Esophagus muscularis mucosa (tissue), 4 donors: ENCODE results near the gene PCNX2. TPM values are rescaled to one million over a fixed set of nuclear protein-coding genes. Genes with fewer than 3 reads are reported as not detected.

ENCODE experiments used
- DNase-seq: peaks from one replicate; pipeline ENCODE4 v3.0.0-alpha.2; 2017; ENCODE audit errors: extremely low spot score
- H3K27ac ChIP-seq, 4 donors: fragments of 200-600 bp; sonication (generic); replicated peaks in 1 of 4; 1 replicate in 3 of 4; 2 replicates in 1 of 4; pipeline ENCODE4 v1.5.1; 2016 to 2019; ENCODE audit warnings: mild to moderate bottlenecking in 1 of 4
- H3K27me3 ChIP-seq, 4 donors: fragments of 200-600 bp; sonication (generic); one replicate each; pipeline versions ENCODE4 v1.5.1 to v1.6.0; 2016 to 2019
- H3K36me3 ChIP-seq, 4 donors: fragments of 200-600 bp; sonication (generic); one replicate each; pipeline ENCODE4 v1.5.1; 2016 to 2019
- H3K4me1 ChIP-seq, 4 donors: fragments of 200-600 bp; sonication (generic); one replicate each; pipeline ENCODE4 v1.5.1; 2016 to 2019
- H3K4me3 ChIP-seq, 4 donors: fragments of 200-600 bp; sonication (generic); 1 replicate in 2 of 4; 2 replicates in 2 of 4; pipeline ENCODE4 v1.5.1; 2016 to 2019; ENCODE audit warnings: mild to moderate bottlenecking in 4 of 4, moderate library complexity in 1 of 4
- H3K9me3 ChIP-seq, 4 donors: fragments of 200-600 bp; sonication (generic); 1 replicate in 3 of 4; 2 replicates in 1 of 4; pipeline ENCODE4 v1.5.1; 2016 to 2019
- EP300 ChIP-seq: sonication (generic); formaldehyde crosslinking; IDR thresholded peaks from one replicate; pipeline ENCODE4 v1.6.1; 2017; ENCODE audit warnings: antibody characterized with exemption
- POLR2A ChIP-seq: fragments of 450-650 bp; IDR thresholded peaks from one replicate; pipeline ENCODE4 v1.6.1; 2017; ENCODE audit warnings: antibody characterized with exemption, moderate library complexity, mild to moderate bottlenecking, low read depth
- POLR2AphosphoS5 ChIP-seq, 2 donors: sonication (generic); formaldehyde crosslinking; IDR thresholded peaks; one replicate each; pipeline ENCODE4 v1.6.1; 2017; ENCODE audit warnings: antibody characterized with exemption in 2 of 2
- whole genome bisulfite sequencing: methylation state at CpG from one replicate; pipeline ENCODE4 v1.1.5; 2018; 5-methylcytosine and 5-hydroxymethylcytosine counted together
- intact Hi-C: fragments of 100-400 bp; cut with DNase I; formaldehyde crosslinking; loops from one replicate; pipeline ENCODE4 v1.15.1; 2023
- total RNA-seq, 4 donors: library from RNA; depleted of rRNA; stranded (reverse); fragments of >200 nt; gene quantifications; one replicate each; pipeline versions ENCODE4 v1.1.0 to v1.2.1, GENCODE V29; 2016
- TF ChIP-seq, protein P1 (sequence below), 3 experiments: fragments of 200-600 bp in 2 of 3; fragments of 450-650 bp in 1 of 3; sonication (generic) in 2 of 3; IDR thresholded peaks; one replicate each; pipeline ENCODE4 v1.5.1; 2017 to 2019; ENCODE audit warnings: antibody characterized with exemption in 3 of 3, mild to moderate bottlenecking in 2 of 3, moderate library complexity in 1 of 3

The PCNX2 gene
- total RNA-seq, 4 donors from 2014 or later = 5.7 to 23.3 (median 7.9) TPM

DNA sequence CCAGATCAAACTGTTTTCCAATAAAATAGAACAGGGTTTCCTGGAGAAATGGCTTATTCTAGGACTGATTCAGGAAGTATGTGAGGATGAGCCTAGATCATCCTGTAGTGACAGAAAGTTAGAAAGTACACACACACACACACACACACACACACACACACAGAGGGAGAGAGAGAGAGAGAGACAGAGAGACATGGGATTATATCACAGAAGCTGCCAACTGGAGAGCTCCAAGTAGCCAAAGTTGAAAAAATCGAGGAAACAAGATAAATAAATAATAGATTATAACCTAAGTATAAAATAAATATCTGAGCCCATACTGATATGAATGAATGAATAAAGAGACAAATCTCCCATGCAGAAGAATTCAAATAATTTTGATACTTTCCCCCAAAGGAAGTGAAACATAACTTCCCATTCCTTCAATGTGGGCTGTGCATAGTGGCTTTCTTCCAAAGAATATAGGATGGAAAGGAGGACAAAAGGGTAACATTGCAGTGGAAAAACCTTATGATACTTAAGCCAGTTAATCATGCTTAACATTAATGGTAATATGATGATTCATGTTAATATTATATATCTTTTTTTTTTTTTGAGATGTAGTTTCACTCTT lies 173.5 kb downstream of the PCNX2 start:
- 82% methylated on average over 1 of the region's 1 CpG for whole genome bisulfite sequencing
- no peak for DNase-seq
- Histone ChIP-seq H3K9me3 (no peaks in the 10 kb centered on the region), H3K27ac (no peak overlapping the region), H3K27me3 (no peaks in the 10 kb centered on the region), H3K4me1 (no peaks in the 10 kb centered on the region), H3K36me3 (peaks cover 0 to 5% (median 0%) of the 10 kb centered on the region in 4 donors), H3K4me3 (no peak overlapping the region)
- TF ChIP-seq, protein P1, sequence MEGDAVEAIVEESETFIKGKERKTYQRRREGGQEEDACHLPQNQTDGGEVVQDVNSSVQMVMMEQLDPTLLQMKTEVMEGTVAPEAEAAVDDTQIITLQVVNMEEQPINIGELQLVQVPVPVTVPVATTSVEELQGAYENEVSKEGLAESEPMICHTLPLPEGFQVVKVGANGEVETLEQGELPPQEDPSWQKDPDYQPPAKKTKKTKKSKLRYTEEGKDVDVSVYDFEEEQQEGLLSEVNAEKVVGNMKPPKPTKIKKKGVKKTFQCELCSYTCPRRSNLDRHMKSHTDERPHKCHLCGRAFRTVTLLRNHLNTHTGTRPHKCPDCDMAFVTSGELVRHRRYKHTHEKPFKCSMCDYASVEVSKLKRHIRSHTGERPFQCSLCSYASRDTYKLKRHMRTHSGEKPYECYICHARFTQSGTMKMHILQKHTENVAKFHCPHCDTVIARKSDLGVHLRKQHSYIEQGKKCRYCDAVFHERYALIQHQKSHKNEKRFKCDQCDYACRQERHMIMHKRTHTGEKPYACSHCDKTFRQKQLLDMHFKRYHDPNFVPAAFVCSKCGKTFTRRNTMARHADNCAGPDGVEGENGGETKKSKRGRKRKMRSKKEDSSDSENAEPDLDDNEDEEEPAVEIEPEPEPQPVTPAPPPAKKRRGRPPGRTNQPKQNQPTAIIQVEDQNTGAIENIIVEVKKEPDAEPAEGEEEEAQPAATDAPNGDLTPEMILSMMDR (IDR thresholded peaks at IDR 0.05) = no peak
- no peak for TF ChIP-seq POLR2AphosphoS5 (IDR thresholded peaks at IDR 0.05)
- no peak for TF ChIP-seq POLR2A
- no peak for TF ChIP-seq EP300
- intact Hi-C loops = no loop called here

DNA sequence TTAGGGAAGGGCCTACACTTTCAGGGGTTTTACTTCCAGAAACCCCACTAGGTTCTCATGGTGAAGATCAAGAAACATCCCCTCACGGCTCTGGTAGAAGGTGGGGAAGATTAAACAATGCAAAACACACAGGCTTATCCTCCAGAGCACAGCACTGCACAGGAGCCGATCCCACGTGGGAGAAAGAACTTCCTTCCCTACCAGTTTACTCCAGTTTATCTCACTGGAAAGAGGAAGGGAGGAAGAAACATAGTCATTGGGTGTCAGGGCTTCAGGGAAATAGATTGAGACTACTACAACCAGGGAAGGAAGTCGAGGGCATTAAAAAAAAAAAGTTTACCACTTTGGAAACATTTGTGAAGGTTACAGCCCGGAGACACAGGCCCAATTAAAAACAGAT lies 180.7 kb downstream of the PCNX2 start:
- TF ChIP-seq EP300 = no peak
- no peak for TF ChIP-seq POLR2AphosphoS5 (IDR thresholded peaks at IDR 0.05)
- TF ChIP-seq, protein P1 (IDR thresholded peaks at IDR 0.05) = no peak
- no peak for TF ChIP-seq POLR2A
- WGBS = 82% methylated on average over 5 of the region's 5 CpGs
- H3K4me1 ChIP-seq = peaks cover 8 to 16% (median 15%) of the 10 kb centered on the region in 4 donors
- no peak for DNase-seq
- no peaks in the 10 kb centered on the region for H3K27me3 ChIP-seq
- intact Hi-C loops = no loop called here
- no peak overlapping the region for H3K4me3 ChIP-seq
- no peak overlapping the region for H3K27ac ChIP-seq
- H3K9me3 ChIP-seq = no peaks in the 10 kb centered on the region
- H3K36me3 ChIP-seq = no peaks in the 10 kb centered on the region

DNA sequence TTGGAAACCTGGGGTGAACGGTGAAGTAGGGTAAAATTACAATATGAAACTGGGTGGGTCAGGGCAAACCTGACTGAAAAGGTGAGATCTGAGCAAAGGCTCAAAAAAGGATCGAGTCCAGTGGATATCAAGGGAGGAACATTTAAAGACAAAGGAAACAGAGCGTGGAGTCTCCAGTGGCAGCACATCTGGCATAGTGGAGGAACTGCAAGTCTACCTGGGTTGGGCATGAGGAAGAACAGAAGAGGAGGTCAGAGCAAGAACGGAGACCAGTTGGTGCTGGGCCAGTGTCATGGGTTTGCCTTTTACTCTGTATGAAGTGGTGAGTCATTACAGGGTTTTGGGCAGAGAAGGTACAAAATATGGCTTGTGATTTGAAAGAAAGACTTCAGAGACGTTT lies 181.4 kb downstream of the PCNX2 start:
- no peak for DNase-seq
- Histone ChIP-seq H3K36me3 (no peaks in the 10 kb centered on the region), H3K27me3 (no peaks in the 10 kb centered on the region), H3K4me1 (peaks cover 8 to 16% (median 15%) of the 10 kb centered on the region in 4 donors), H3K4me3 (no peak overlapping the region), H3K9me3 (no peaks in the 10 kb centered on the region), H3K27ac (peak overlapping the region in 2 of 4 donors; percentile 59 to 70)
- intact Hi-C loops = no loop called here
- WGBS = 86% methylated on average over 5 of the region's 5 CpGs
- TF ChIP-seq POLR2AphosphoS5 (IDR thresholded peaks at IDR 0.05) (no peak), POLR2A (no peak), EP300 (no peak)
- TF ChIP-seq, protein P1 (IDR thresholded peaks at IDR 0.05) = no peak

DNA sequence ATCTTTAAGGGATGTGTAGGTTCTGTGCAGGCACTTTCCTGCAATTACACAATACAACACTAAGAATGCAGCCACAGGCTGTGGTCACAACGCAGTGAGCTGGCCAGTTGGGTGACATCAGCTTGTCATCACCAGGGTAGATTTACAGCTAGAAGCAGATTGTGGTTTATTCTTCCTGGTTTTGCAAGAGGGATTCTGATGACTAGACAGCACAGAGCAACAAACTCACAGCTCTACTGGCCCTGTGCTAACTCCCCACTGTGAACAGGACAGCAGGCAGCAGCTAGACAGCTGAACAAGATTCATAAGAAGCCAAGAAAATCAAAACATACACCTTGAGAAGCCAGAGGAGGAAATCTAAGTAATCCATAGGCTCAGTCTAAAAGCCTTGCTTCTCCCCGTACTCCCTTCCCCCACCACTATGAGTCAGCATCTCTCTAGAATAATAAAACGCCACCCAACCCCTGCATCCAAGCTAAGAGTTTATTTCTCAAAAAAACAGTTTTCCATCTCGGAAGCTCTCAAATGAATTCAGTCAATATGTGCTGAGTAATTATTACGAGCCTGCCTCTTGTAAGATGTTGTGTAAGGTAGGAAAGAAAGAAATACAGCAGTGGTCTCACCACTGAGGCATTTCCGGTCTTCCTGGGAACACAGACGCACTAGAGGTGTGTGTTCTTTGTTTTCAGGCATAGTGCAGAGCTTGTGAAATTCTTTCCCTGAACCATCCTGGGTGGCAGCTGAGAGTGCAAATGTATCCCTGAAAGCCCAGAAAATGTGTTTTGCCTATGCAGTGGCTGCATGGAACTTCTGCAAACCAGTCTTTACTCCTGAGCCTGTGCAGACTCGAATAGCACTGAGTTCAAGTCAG lies 182.3 kb downstream of the PCNX2 start:
- H3K4me3 ChIP-seq = peak overlapping the region in 2 of 4 donors; percentile 5 to 28
- no peaks in the 10 kb centered on the region for H3K27me3 ChIP-seq
- DNase-seq = no peak
- peaks cover 8 to 16% (median 15%) of the 10 kb centered on the region in 4 donors for H3K4me1 ChIP-seq
- intact Hi-C loops = no loop called here
- TF ChIP-seq EP300 (no peak), POLR2AphosphoS5 (IDR thresholded peaks at IDR 0.05) (peak; percentile 34 to 71)
- no peaks in the 10 kb centered on the region for H3K9me3 ChIP-seq
- no peaks in the 10 kb centered on the region for H3K36me3 ChIP-seq
- WGBS = 31% methylated on average over 8 of the region's 8 CpGs
- peak overlapping the region; percentile 59 to 70 (median 64) for H3K27ac ChIP-seq
